T-cell (primary cell): ENCODE measurements around the gene OR10H4. TPM values are rescaled to one million over a fixed set of nuclear protein-coding genes. Genes with fewer than 3 reads are reported as not detected.

Experiments used
- ATAC-seq, 4 experiments: fragments of 200-7000 bp in 3 of 4; fragments of 150-1000 bp in 1 of 4; cut with Tn5 transposase; replicated peaks in 1 of 4; 1 replicate in 3 of 4; 2 replicates in 1 of 4; pipeline ENCODE4 v1.10.0; 2021; ENCODE audit warnings: moderate library complexity in 3 of 4, mild to moderate bottlenecking in 2 of 4, moderate number of reproducible peaks in 1 of 4
- CTCF ChIA-PET, 2 donors: fragments of 300-600 bp; sonication (Branson Sonifier 250); formaldehyde crosslinking; loops; one replicate each; lab custom pipeline; 2022; ENCODE audit warnings: antibody characterized with exemption in 2 of 2; lab: Charles Lee
- POLR2A ChIA-PET, 2 donors: fragments of 300-600 bp; sonication (Branson Sonifier 250); formaldehyde crosslinking; loops; one replicate each; lab custom pipeline; 2022; ENCODE audit warnings: antibody characterized with exemption in 2 of 2; lab: Charles Lee
- DNase-seq, 35 experiments: peaks; one replicate each; pipeline versions ENCODE4 v3.0.0 to v3.0.0-alpha.2; 2013 to 2023
- H3K27ac ChIP-seq: one replicate; pipeline ENCODE4 v1.5.1; 2013; ENCODE audit warnings: low read length
- H3K27me3 ChIP-seq, 2 experiments: replicated peaks in 1 of 2; 1 replicate in 1 of 2; 2 replicates in 1 of 2; pipeline versions ENCODE4 v1.6.1 to v1.7.0; 2013; ENCODE audit warnings: low read length in 1 of 2, mixed read lengths in 1 of 2; ENCODE audit not compliant: control insufficient read depth in 2 of 2, insufficient read depth in 2 of 2; ENCODE audit errors: extremely low read depth in 1 of 2
- H3K36me3 ChIP-seq, 2 donors: 1 replicate in 1 of 2; 2 replicates in 1 of 2; pipeline versions ENCODE4 v1.6.1 to v1.7.0; 2013; ENCODE audit warnings: low read length in 1 of 2; ENCODE audit not compliant: control insufficient read depth in 2 of 2, insufficient read depth in 1 of 2; ENCODE audit errors: extremely low read depth in 1 of 2
- H3K4me1 ChIP-seq, 2 experiments: 1 replicate in 1 of 2; 2 replicates in 1 of 2; pipeline versions ENCODE4 v1.6.1 to v1.7.0; 2013; ENCODE audit warnings: low read length in 2 of 2, mixed read lengths in 1 of 2; ENCODE audit not compliant: insufficient read depth in 2 of 2, control insufficient read depth in 1 of 2; ENCODE audit errors: extremely low read depth in 1 of 2
- H3K4me3 ChIP-seq, 2 donors: 1 replicate in 1 of 2; 2 replicates in 1 of 2; pipeline versions ENCODE4 v1.5.1 to v1.7.0; 2013; ENCODE audit warnings: mild to moderate bottlenecking in 2 of 2, low read length in 1 of 2, moderate library complexity in 1 of 2; ENCODE audit not compliant: control insufficient read depth in 1 of 2; ENCODE audit errors: extremely low read depth in 1 of 2
- H3K9me3 ChIP-seq: 2 replicates; pipeline ENCODE4 v1.7.0; 2013
- H3K27ac Mint-ChIP-seq, 2 donors: one replicate each; pipeline ENCODE4 v1.8.0; 2020 to 2021; ENCODE audit warnings: mild to moderate bottlenecking in 2 of 2, mixed read lengths in 2 of 2
- H3K27me3 Mint-ChIP-seq, 2 donors: one replicate each; pipeline ENCODE4 v1.8.0; 2021 to 2022; ENCODE audit warnings: mixed read lengths in 2 of 2
- H3K36me3 Mint-ChIP-seq: one replicate; pipeline ENCODE4 v1.8.0; 2021; ENCODE audit warnings: mixed read lengths
- H3K4me1 Mint-ChIP-seq, 3 donors: one replicate each; pipeline ENCODE4 v1.8.0; 2020 to 2022; ENCODE audit warnings: mixed read lengths in 3 of 3, mild to moderate bottlenecking in 1 of 3
- H3K4me3 Mint-ChIP-seq, 3 donors: one replicate each; pipeline ENCODE4 v1.8.0; 2020 to 2022; ENCODE audit warnings: mild to moderate bottlenecking in 3 of 3, mixed read lengths in 3 of 3, moderate library complexity in 3 of 3
- H3K9me3 Mint-ChIP-seq, 3 donors: one replicate each; pipeline ENCODE4 v1.8.0; 2020 to 2022; ENCODE audit warnings: mixed read lengths in 3 of 3
- WGBS: methylation state at CpG from one replicate; pipeline ENCODE4 v1.1.5; 2013; ENCODE audit warnings: missing lambda C conversion rate; ENCODE audit not compliant: insufficient coverage; 5-methylcytosine and 5-hydroxymethylcytosine counted together
- total RNA-seq, 35 experiments: library from RNA in 6 of 35; stranded (reverse) in 6 of 35; fragments of 120-200 nt in 1 of 35; gene quantifications; one replicate each; pipeline versions ENCODE4 v1.2.1 to v1.2.4 and lab custom pipeline; 2013 to 2026

The OR10H4 gene
- total RNA-seq, 5 donors from 2014 or later (not counting 1 experiment from before 2014, with no cell fraction given) = not detected

- H3K27ac ChIP-seq = no peak overlapping the region
- H3K4me3 ChIP-seq = no peak overlapping the region
- Mint-ChIP-seq H3K27ac (no peak overlapping the region), H3K36me3 (peaks cover 2% of the 10 kb centered on the region), H3K9me3 (peaks cover 0 to 25% (median 0%) of the 10 kb centered on the region in 3 donors), H3K27me3 (peaks cover 28 to 53% of the 10 kb centered on the region in 2 donors), H3K4me1 (peaks cover 6 to 10% (median 9%) of the 10 kb centered on the region in 3 donors), H3K4me3 (no peak overlapping the region)
- no peaks in the 10 kb centered on the region for H3K9me3 ChIP-seq
- POLR2A ChIA-PET = no interaction called here
- H3K4me1 ChIP-seq = peaks cover 0 to 2% of the 10 kb centered on the region in 2 experiments
- ATAC-seq (no peak), DNase-seq (no peak)
- CTCF ChIA-PET = interaction anchor here in 1 of 2 donors (0.6 kb wide), 1 partner anchor 27 kb away, joined by 3 read pairs; no protein-coding TSS in a partner anchor
- no peaks in the 10 kb centered on the region for H3K36me3 ChIP-seq
- peaks cover 2 to 10% of the 10 kb centered on the region in 2 experiments for H3K27me3 ChIP-seq
Measured at GRCh38 chr19:15905026-15905425, 43.8 kb upstream of the OR10H4 start.

- Mint-ChIP-seq H3K4me3 (peak overlapping the region in 1 of 3 donors; percentile 49), H3K27me3 (peaks cover 49 to 75% of the 10 kb centered on the region in 2 donors), H3K9me3 (peaks cover 0 to 12% (median 3%) of the 10 kb centered on the region in 3 donors), H3K27ac (peak overlapping the region in 1 of 2 donors; percentile 11), H3K36me3 (no peaks in the 10 kb centered on the region), H3K4me1 (peaks cover 0 to 3% (median 3%) of the 10 kb centered on the region in 3 donors)
- H3K27me3 ChIP-seq = peaks cover 2 to 31% of the 10 kb centered on the region in 2 experiments
- peak in 1 of 4 experiments; percentile 39 for ATAC-seq
- ChIA-PET POLR2A (no interaction called here), CTCF (no interaction called here)
- no peak overlapping the region for H3K4me3 ChIP-seq
- H3K9me3 ChIP-seq = no peaks in the 10 kb centered on the region
- WGBS = 4% methylated on average over 31 of the region's 44 CpGs
- H3K36me3 ChIP-seq = no peaks in the 10 kb centered on the region
- DNase-seq = peak in 1 of 35 experiments; percentile 8
- no peak overlapping the region for H3K27ac ChIP-seq
- no peaks in the 10 kb centered on the region for H3K4me1 ChIP-seq
Measured at GRCh38 chr19:15911599-15912235, 37.1 kb upstream of the OR10H4 start.

- CTCF ChIA-PET = interaction anchor here in 1 of 2 donors (0.6 kb wide), 1 partner anchor 95 kb away, joined by 3 read pairs; no protein-coding TSS in a partner anchor
- Histone ChIP-seq H3K9me3 (no peaks in the 10 kb centered on the region), H3K36me3 (no peaks in the 10 kb centered on the region), H3K4me3 (no peak overlapping the region), H3K4me1 (no peaks in the 10 kb centered on the region), H3K27me3 (peaks cover 3 to 33% of the 10 kb centered on the region in 2 experiments), H3K27ac (no peak overlapping the region)
- no peaks in the 10 kb centered on the region for H3K36me3 Mint-ChIP-seq
- ATAC-seq = no peak
- H3K4me1 Mint-ChIP-seq = peaks cover 0 to 3% (median 3%) of the 10 kb centered on the region in 3 donors
- H3K27ac Mint-ChIP-seq = no peak overlapping the region
- peaks cover 53 to 75% of the 10 kb centered on the region in 2 donors for H3K27me3 Mint-ChIP-seq
- POLR2A ChIA-PET = no interaction called here
- WGBS = 55% methylated on average over 4 of the region's 6 CpGs
- no peak for DNase-seq
- no peak overlapping the region for H3K4me3 Mint-ChIP-seq
- H3K9me3 Mint-ChIP-seq = peaks cover 0 to 9% (median 3%) of the 10 kb centered on the region in 3 donors
Measured at GRCh38 chr19:15913384-15913783, 35.4 kb upstream of the OR10H4 start.

- Histone ChIP-seq H3K27ac (no peak overlapping the region), H3K4me3 (no peak overlapping the region), H3K9me3 (no peaks in the 10 kb centered on the region), H3K27me3 (peaks cover 2 to 33% of the 10 kb centered on the region in 2 experiments), H3K36me3 (no peaks in the 10 kb centered on the region), H3K4me1 (no peaks in the 10 kb centered on the region)
- Mint-ChIP-seq H3K4me3 (no peak overlapping the region), H3K4me1 (peaks cover 0 to 3% (median 3%) of the 10 kb centered on the region in 3 donors), H3K9me3 (peaks cover 0 to 9% (median 3%) of the 10 kb centered on the region in 3 donors), H3K27ac (no peak overlapping the region), H3K27me3 (peaks cover 53 to 70% of the 10 kb centered on the region in 2 donors), H3K36me3 (no peaks in the 10 kb centered on the region)
- DNase-seq (no peak), ATAC-seq (no peak)
- ChIA-PET CTCF (interaction anchor here in 1 of 2 donors (0.6 kb wide), 1 partner anchor 95 kb away, joined by 3 read pairs; no protein-coding TSS in a partner anchor), POLR2A (no interaction called here)
- 100% methylated on average over 2 of the region's 8 CpGs for WGBS
Measured at GRCh38 chr19:15913830-15914229, 35.0 kb upstream of the OR10H4 start.

- Mint-ChIP-seq H3K27me3 (peaks cover 48 to 65% of the 10 kb centered on the region in 2 donors), H3K9me3 (peaks cover 0 to 9% (median 3%) of the 10 kb centered on the region in 3 donors)
Measured at GRCh38 chr19:15915109-15915508, 33.7 kb upstream of the OR10H4 start.

GRCh38 chr19:15919243-15919642, 29.6 kb upstream of the OR10H4 start:
- peaks cover 0 to 9% (median 3%) of the 10 kb centered on the region in 3 donors for H3K9me3 Mint-ChIP-seq

More at GRCh38 chr19:15915109-15915508, 33.7 kb upstream of the OR10H4 start:
- ChIA-PET CTCF (no interaction called here), POLR2A (no interaction called here)
- H3K4me1 Mint-ChIP-seq = peaks cover 0 to 3% (median 3%) of the 10 kb centered on the region in 3 donors
- Histone ChIP-seq H3K27me3 (peaks cover 2 to 32% of the 10 kb centered on the region in 2 experiments), H3K9me3 (no peaks in the 10 kb centered on the region), H3K27ac (no peak overlapping the region), H3K36me3 (no peaks in the 10 kb centered on the region), H3K4me1 (no peaks in the 10 kb centered on the region), H3K4me3 (no peak overlapping the region)
- no peak for DNase-seq
- H3K36me3 Mint-ChIP-seq = no peaks in the 10 kb centered on the region
- no peak overlapping the region for H3K4me3 Mint-ChIP-seq
- no peak for ATAC-seq
- no peak overlapping the region for H3K27ac Mint-ChIP-seq
- no CpG with 5 or more reads among the region's 2 CpGs for WGBS

More at GRCh38 chr19:15919243-15919642, 29.6 kb upstream of the OR10H4 start:
- POLR2A ChIA-PET = interaction anchor here in 1 of 2 donors (0.5 kb wide), 1 partner anchor 11 kb away, joined by 5 read pairs; no protein-coding TSS in a partner anchor
- WGBS = 82% methylated on average over 3 of the region's 4 CpGs
- no peaks in the 10 kb centered on the region for H3K36me3 Mint-ChIP-seq
- Histone ChIP-seq H3K27me3 (peaks cover 4 to 20% of the 10 kb centered on the region in 2 experiments), H3K36me3 (no peaks in the 10 kb centered on the region), H3K4me3 (no peak overlapping the region), H3K4me1 (no peaks in the 10 kb centered on the region), H3K27ac (no peak overlapping the region), H3K9me3 (no peaks in the 10 kb centered on the region)
- H3K4me3 Mint-ChIP-seq = no peak overlapping the region
- no peaks in the 10 kb centered on the region for H3K4me1 Mint-ChIP-seq
- DNase-seq = no peak
- no peak for ATAC-seq
- CTCF ChIA-PET = interaction anchor here in 1 of 2 donors (0.6 kb wide), 1 partner anchor 174 kb away, joined by 4 read pairs; no protein-coding TSS in a partner anchor
- H3K27ac Mint-ChIP-seq = no peak overlapping the region
- peaks cover 37 to 55% of the 10 kb centered on the region in 2 donors for H3K27me3 Mint-ChIP-seq
